OCI-LY3 (cell line): ENCODE measurements around the gene NRF1.

Experiments
- H2AFZ ChIP-seq: fragments of 200-600, 300-600 bp; shearing (Covaris generic); 2 replicates; pipeline ENCODE4 v1.6.0; 2014; ENCODE audit warnings: antibody characterized with exemption, low read depth, low read length
- H3K27ac ChIP-seq: fragments of 200-600, 300-600 bp; sonication (generic); 2 replicates; pipeline ENCODE4 v1.5.1; 2014; ENCODE audit warnings: mild to moderate bottlenecking, low read length, moderate library complexity, mixed read lengths
- H3K27me3 ChIP-seq: fragments of 200-600, 300-600 bp; sonication (generic); 2 replicates; pipeline ENCODE4 v1.6.1; 2014; ENCODE audit warnings: low read depth, low read length, mixed read lengths
- H3K36me3 ChIP-seq: fragments of 200-600, 300-600 bp; sonication (generic); replicated peaks from 2 replicates; pipeline ENCODE3; 2014; ENCODE audit warnings: low read depth, low read length, mixed read lengths
- H3K4me1 ChIP-seq: fragments of 300-600, 200-600 bp; sonication (generic); 2 replicates; pipeline ENCODE4 v1.6.1; 2014; ENCODE audit warnings: low read length, mixed read lengths
- H3K4me2 ChIP-seq: fragments of 200-600, 300-600 bp; sonication (generic); 2 replicates; pipeline ENCODE4 v1.6.1; 2014; ENCODE audit warnings: low read length, mixed read lengths
- H3K4me3 ChIP-seq: fragments of 300-600, 200-600 bp; sonication (generic); 2 replicates; pipeline ENCODE4 v1.5.1; 2014; ENCODE audit warnings: antibody characterized with exemption, mild to moderate bottlenecking, low read length, moderate library complexity
- H3K79me2 ChIP-seq: fragments of 300-600, 200-600 bp; shearing (Covaris generic); 2 replicates; pipeline ENCODE4 v1.6.1; 2014; ENCODE audit warnings: mild to moderate bottlenecking, low read length, mixed read lengths
- H3K9ac ChIP-seq: fragments of 300-600, 200-600 bp; shearing (Covaris generic); 2 replicates; pipeline ENCODE4 v1.6.0; 2014; ENCODE audit warnings: mild to moderate bottlenecking, low read length, moderate library complexity
- H3K9me3 ChIP-seq: fragments of 200-600, 300-600 bp; shearing (Covaris generic); 2 replicates; pipeline ENCODE4 v1.6.1; 2014; ENCODE audit warnings: low read length, mixed read lengths; ENCODE audit not compliant: insufficient read depth
- H4K20me1 ChIP-seq: fragments of 200-600, 300-600 bp; sonication (generic); 2 replicates; pipeline ENCODE4 v1.6.1; 2016; ENCODE audit warnings: low read length, mixed read lengths; ENCODE audit not compliant: insufficient read depth
- CTCF ChIP-seq: fragments of 200-600, 300-600 bp; sonication (generic); IDR thresholded peaks from 2 replicates; pipeline ENCODE4 v1.5.1; 2014; ENCODE audit warnings: antibody characterized with exemption, low read length, low read depth
- EZH2phosphoT487 ChIP-seq: fragments of 200-600 bp; shearing (Covaris generic); IDR thresholded peaks from 2 replicates; pipeline ENCODE4 v1.6.1; 2018; ENCODE audit warnings: antibody characterized with exemption, mixed run types, low read depth

Gene NRF1

GRCh38 chr7:129764247-129765084 lies 152.9 kb downstream of the NRF1 start:
- Histone ChIP-seq H3K4me1 (no peaks in the 10 kb centered on the region), H2AFZ (no peak overlapping the region), H3K9me3 (no peaks in the 10 kb centered on the region), H3K4me3 (no peak overlapping the region), H4K20me1 (no peaks in the 10 kb centered on the region), H3K9ac (no peak overlapping the region), H3K79me2 (no peaks in the 10 kb centered on the region), H3K27me3 (no peaks in the 10 kb centered on the region), H3K27ac (no peak overlapping the region), H3K4me2 (no peak overlapping the region), H3K36me3 (no peaks in the 10 kb centered on the region)
- no peak for TF ChIP-seq EZH2phosphoT487
- TF ChIP-seq CTCF = no peak

GRCh38 chr7:129765352-129765751 lies 153.8 kb downstream of the NRF1 start:
- H2AFZ ChIP-seq = no peak overlapping the region

GRCh38 chr7:129767120-129768015 lies 155.8 kb downstream of the NRF1 start:
- no peak overlapping the region for H3K4me3 ChIP-seq
- no peak overlapping the region for H3K9ac ChIP-seq
- TF ChIP-seq EZH2phosphoT487 = no peak
- TF ChIP-seq CTCF = no peak
- no peaks in the 10 kb centered on the region for H3K36me3 ChIP-seq
- no peak overlapping the region for H3K27ac ChIP-seq
- H3K79me2 ChIP-seq = no peaks in the 10 kb centered on the region
- no peak overlapping the region for H2AFZ ChIP-seq
- no peaks in the 10 kb centered on the region for H4K20me1 ChIP-seq
- H3K4me2 ChIP-seq = no peak overlapping the region
- peaks cover 5% of the 10 kb centered on the region; the same call in 1 of the 2 replicates for H3K4me1 ChIP-seq
- no peaks in the 10 kb centered on the region for H3K9me3 ChIP-seq
- H3K27me3 ChIP-seq = no peaks in the 10 kb centered on the region

More at GRCh38 chr7:129765352-129765751, 153.8 kb downstream of the NRF1 start:
- H3K9me3 ChIP-seq = no peaks in the 10 kb centered on the region
- no peaks in the 10 kb centered on the region for H3K79me2 ChIP-seq
- H3K4me2 ChIP-seq = no peak overlapping the region
- H4K20me1 ChIP-seq = no peaks in the 10 kb centered on the region
- no peak overlapping the region for H3K4me3 ChIP-seq
- H3K4me1 ChIP-seq = no peaks in the 10 kb centered on the region
- TF ChIP-seq CTCF = no peak
- TF ChIP-seq EZH2phosphoT487 = no peak
- no peaks in the 10 kb centered on the region for H3K27me3 ChIP-seq
- H3K36me3 ChIP-seq = no peaks in the 10 kb centered on the region
- H3K27ac ChIP-seq = no peak overlapping the region
- H3K9ac ChIP-seq = no peak overlapping the region
